AG09319 (cell line): ENCODE results near the gene CBX5.

Experiments
- DNase-seq: peaks from one replicate; pipeline ENCODE4 v3.0.0-alpha.2; 2010; ENCODE audit warnings: low read depth; ENCODE audit errors: extremely low read depth
- TF ChIP-seq, protein P1 (sequence below): IDR thresholded peaks from 2 replicates; pipeline ENCODE4 v1.5.1; 2011; ENCODE audit warnings: low read depth, mild to moderate bottlenecking, inconsistent platforms, low read length, moderate library complexity

CBX5 gene

GRCh38 chr12:54306925-54307741, 27.2 kb upstream of the CBX5 start:
- TF ChIP-seq, protein P1, sequence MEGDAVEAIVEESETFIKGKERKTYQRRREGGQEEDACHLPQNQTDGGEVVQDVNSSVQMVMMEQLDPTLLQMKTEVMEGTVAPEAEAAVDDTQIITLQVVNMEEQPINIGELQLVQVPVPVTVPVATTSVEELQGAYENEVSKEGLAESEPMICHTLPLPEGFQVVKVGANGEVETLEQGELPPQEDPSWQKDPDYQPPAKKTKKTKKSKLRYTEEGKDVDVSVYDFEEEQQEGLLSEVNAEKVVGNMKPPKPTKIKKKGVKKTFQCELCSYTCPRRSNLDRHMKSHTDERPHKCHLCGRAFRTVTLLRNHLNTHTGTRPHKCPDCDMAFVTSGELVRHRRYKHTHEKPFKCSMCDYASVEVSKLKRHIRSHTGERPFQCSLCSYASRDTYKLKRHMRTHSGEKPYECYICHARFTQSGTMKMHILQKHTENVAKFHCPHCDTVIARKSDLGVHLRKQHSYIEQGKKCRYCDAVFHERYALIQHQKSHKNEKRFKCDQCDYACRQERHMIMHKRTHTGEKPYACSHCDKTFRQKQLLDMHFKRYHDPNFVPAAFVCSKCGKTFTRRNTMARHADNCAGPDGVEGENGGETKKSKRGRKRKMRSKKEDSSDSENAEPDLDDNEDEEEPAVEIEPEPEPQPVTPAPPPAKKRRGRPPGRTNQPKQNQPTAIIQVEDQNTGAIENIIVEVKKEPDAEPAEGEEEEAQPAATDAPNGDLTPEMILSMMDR = no peak
- peak; percentile 42 for DNase-seq

DNA sequence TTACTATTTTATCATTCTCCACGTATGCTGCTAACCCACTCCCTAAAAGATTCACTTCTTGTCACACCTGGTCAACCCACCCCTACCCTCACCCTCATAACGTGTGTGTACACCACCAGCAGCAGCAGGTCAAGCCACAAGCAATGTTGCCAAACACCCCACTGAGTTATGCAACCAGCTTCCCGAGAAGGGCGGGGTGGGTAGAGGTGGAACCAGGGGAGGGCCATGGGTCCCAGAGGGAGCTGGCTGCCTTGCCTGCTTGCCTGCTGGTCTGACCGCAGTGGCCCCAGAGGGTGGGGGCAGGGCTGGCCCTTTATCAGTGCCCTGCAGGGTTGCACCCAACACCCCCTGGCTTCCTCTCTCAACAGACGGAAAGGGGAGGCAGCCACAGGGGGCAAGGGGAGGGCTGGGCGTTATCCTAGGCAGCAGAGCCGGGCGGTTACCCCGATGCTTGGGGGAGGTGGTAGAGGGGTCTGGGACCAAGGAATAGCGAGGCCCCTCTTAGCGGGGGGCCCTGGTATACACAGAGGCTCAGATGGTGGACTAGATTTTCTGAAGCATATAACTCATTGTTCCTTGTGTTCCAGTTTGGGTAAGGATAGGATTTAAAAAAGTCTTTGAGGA, 24.4 kb upstream of the CBX5 start:
- TF ChIP-seq, protein P1 = no peak
- no peak for DNase-seq

GRCh38 chr12:54303640-54304039, 23.7 kb upstream of the CBX5 start:
- no peak for DNase-seq
- TF ChIP-seq, protein P1 = no peak

GRCh38 chr12:54301428-54302048, 21.6 kb upstream of the CBX5 start:
- TF ChIP-seq, protein P1 = no peak
- DNase-seq = no peak

- TF ChIP-seq, protein P1 = peak; percentile 5
- DNase-seq = no peak
Observed at GRCh38 chr12:54300732-54301427, 21.0 kb upstream of the CBX5 start, which contains the start of gene NFE2. NFE2 (minus strand) TSS chr12:54301015; CDS start chr12:54295248, 5,767 bp downstream.

GRCh38 chr12:54300225-54300731, 20.4 kb upstream of the CBX5 start:
- TF ChIP-seq, protein P1 = no peak
- no peak for DNase-seq
